GM10248 (cell line): ENCODE measurements around the gene LRP1.
A peak's percentile ranks its signal among the peaks of the same experiment; 100 is the strongest.

Experiments used
- CTCF ChIA-PET: fragments of 300-600 bp; sonication (Branson Sonifier 250); formaldehyde crosslinking; extraction: SDS; loops from one replicate; lab custom pipeline; 2021; ENCODE audit warnings: antibody characterized with exemption; lab: Yijun Ruan, JAX
- POLR2A ChIA-PET: fragments of 350-650 bp; sonication (Branson Sonifier 250); formaldehyde crosslinking; extraction: SDS; loops from one replicate; lab custom pipeline; 2020; ENCODE audit warnings: antibody characterized with exemption; lab: Yijun Ruan, JAX
- DNase-seq: peaks from one replicate; pipeline ENCODE4 v3.0.0; 2012; ENCODE audit errors: extremely low spot score
- TF ChIP-seq, protein P1 (sequence below): IDR thresholded peaks from 2 replicates; pipeline ENCODE4 v1.5.1; 2012; ENCODE audit warnings: mild to moderate bottlenecking, low read depth; ENCODE audit errors: extremely low read depth, missing control alignments, control extremely low read depth

The LRP1 gene

DNA sequence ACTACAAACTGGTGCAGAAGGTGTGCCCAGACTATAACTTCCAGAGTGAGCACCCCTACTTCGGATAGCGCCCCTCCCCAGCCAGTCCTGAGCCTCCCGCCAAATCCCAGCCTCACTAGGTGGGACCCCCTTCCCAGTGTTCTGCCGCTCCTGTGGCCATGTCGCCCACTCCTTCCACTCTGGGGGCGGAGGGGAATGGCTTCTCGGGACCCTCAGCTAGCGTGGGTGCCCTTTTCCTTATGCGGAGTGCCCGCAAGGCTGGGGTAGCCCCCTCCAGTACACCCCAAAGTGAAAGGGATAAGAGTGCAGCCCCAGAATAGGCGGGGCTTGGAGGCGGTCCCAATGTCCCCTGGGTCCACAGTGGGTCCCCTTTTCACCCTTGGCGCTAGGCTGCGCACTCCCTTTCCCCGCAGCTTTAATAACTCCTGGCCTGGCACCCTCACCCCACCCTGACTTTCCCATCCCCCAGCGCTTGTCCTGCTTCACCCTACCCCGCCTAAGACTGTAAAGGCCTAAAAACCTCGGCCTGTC is 97.5 kb downstream of the LRP1 start:
- ChIA-PET CTCF (interaction anchor here (1.2 to 22.8 kb wide), 8 partner anchors 9 to 227 kb away, joined by 4 to 403 read pairs (median 8); partner anchors contain the start of genes NXPH4 and STAC3), POLR2A (no interaction called here)

DNA sequence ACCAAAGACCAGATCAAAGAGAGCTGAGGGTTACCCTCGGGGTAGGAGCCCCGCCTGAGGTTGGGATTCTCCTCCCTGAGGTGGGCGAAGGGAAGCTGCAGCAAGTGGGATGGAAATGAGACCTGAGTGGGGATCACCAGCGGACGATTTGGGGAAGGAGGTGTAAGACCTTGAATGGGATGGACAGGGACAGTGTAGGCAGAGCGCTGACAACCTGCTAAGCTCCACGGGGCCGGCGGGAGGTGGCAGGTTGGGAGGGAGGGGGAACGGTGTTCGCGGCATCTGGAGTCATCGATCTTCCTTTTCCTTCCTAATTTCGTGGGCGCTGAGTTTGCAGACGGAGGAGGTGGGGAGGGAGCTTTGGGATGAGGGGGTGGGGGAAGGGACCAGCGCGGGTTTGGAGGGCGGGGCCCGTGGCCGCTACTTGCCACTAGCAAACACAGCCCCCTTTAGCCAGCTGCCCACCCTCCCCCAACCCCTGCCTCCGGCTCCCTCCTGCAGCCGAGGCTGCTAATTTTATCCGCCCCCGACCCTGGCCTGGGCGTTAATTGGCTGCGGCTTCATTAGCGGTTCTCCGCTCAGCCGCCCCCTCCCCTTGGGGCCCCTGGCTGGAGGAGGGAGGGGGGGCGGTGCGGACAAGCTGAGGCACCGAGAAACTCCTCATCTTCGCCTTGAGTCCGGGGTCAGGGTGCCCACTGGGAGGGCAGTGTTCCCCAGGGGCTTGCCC is 98.5 kb downstream of the LRP1 start:
- ChIA-PET CTCF (interaction anchor here (1.1 to 22.8 kb wide), 9 partner anchors 9 to 232 kb away, joined by 3 to 403 read pairs (median 5); partner anchors contain the start of genes GLI1, NXPH4 and STAC3), POLR2A (interaction anchor here (0.7 kb wide), 1 partner anchor 293 kb away, joined by 3 read pairs; no protein-coding TSS in a partner anchor)
- no peak for DNase-seq
- TF ChIP-seq, protein P1, sequence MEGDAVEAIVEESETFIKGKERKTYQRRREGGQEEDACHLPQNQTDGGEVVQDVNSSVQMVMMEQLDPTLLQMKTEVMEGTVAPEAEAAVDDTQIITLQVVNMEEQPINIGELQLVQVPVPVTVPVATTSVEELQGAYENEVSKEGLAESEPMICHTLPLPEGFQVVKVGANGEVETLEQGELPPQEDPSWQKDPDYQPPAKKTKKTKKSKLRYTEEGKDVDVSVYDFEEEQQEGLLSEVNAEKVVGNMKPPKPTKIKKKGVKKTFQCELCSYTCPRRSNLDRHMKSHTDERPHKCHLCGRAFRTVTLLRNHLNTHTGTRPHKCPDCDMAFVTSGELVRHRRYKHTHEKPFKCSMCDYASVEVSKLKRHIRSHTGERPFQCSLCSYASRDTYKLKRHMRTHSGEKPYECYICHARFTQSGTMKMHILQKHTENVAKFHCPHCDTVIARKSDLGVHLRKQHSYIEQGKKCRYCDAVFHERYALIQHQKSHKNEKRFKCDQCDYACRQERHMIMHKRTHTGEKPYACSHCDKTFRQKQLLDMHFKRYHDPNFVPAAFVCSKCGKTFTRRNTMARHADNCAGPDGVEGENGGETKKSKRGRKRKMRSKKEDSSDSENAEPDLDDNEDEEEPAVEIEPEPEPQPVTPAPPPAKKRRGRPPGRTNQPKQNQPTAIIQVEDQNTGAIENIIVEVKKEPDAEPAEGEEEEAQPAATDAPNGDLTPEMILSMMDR = no peak

More for the DNA sequence above, 97.5 kb downstream of the LRP1 start:
- no peak for DNase-seq
- TF ChIP-seq, protein P1 = no peak

DNA sequence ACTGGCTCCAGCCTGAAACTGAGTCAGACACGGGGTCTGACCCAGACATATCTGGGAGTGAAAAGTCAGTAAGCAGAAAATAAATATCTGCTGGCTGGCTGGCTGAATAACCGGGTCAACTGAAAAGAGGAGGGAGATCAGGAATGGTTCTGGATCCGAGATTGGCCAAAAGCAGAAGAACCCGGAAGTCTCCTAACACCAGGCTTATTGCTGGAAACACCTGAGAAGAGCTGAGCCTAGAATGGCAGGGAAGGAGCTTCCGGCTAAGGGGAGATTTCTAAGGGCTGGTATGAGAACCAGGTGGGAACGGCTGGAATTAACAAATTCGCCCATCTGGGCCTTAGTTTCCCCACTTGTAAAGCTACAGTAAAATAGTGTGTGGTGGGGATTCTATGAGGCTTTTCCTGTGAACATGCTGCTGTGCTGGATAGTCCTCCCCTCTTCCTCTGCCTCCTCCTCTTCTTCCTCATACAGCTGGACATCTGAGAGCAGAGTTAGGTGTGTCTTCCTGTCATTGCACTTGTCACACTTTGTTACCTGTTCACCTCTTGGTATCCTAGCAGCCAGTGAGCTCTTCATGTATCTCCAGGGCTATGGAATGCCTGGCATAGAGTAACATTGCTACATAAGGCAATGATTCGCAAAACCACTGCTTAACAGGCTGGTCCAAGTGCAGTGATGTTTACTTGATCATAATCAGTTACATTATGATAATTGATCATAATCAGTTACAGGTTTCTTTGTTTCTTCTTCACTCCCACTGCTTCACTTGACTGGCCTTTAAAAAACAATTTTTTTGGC is 99.2 kb downstream of the LRP1 start:
- CTCF ChIA-PET = interaction anchor here (1.1 to 22.8 kb wide), 7 partner anchors 9 to 231 kb away, joined by 3 to 403 read pairs (median 10); partner anchors contain the start of genes GLI1, NXPH4 and STAC3
- no peak for DNase-seq
- TF ChIP-seq, protein P1 = no peak
- POLR2A ChIA-PET = interaction anchor here (0.5 to 1.4 kb wide), 2 partner anchors 9 to 517 kb away, joined by 3 to 5 read pairs; partner anchors contain the start of gene TSPAN31

DNA sequence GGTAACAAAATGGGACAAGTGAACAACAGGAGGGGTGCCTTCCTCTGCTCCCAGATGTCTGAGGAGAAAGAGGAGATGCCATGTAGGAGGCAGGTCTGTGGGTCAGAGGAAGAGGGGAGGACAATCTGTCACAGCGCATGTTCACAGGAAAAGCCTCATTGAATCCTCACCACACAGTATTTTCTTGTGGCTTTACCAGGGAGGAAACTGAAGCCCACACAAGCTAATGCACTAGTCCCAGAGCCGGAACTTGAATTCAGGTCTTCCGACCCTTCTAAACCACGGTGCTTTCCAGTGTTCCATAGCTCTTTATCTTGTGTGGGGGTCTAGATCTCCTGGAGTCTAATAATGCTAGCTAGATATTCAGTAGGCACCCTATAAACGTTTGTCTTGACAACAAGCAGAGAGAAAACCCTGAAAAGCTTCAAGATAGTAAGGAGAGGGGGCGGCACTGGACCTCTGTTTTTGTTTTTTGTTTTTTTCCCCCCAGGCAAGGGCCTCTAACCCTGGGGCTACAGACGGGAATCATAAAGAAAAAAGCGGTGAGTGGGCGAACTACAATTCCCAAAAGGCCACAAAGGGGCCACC is 100.9 kb downstream of the LRP1 start:
- no peak for DNase-seq
- POLR2A ChIA-PET = interaction anchor here (0.6 to 2.3 kb wide), 8 partner anchors 11 to 304 kb away, joined by 3 to 32 read pairs (median 6); partner anchors contain the start of genes DDIT3 and LRP1
- TF ChIP-seq, protein P1 = no peak
- CTCF ChIA-PET = interaction anchor here (0.8 to 22.8 kb wide), 14 partner anchors 10 to 234 kb away, joined by 3 to 403 read pairs (median 4); partner anchors contain the start of genes NXPH4 and STAT6

DNA sequence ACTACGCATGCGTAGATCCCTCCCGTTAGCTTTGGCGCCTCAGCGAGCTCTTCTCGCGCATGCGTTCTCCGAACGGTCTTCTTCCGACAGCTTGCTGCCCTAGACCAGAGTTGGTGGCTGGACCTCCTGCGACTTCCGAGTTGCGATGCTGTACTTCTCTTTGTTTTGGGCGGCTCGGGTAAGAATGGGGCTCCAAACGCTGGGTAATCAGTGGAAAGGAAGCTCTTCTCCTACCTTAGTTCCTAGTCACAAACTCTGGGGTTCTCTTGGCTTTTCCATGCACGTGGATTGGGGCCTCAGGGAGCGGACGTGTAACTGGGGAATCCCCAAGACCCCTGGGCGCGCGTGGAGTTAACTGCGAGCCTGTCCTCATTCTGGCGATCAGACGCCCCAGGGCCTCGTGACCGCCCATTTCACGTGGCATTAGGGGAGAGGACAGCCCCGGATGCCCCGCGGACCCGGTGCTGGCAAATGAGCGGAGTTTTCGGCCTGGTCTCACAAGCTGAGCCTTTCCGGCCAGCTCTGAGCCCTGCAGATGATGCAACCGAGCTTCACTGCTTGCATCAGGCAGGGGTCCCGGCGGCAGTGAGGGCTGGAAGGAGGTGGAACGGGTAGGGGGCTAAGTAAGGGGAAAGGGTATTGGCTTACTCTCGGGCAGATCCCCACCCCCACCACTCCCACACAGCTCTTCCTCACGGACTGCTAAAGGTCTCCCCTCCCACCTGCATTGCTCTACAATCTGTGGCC is 101.5 kb downstream of the LRP1 start, which contains the start of gene SHMT2:
TSS of gene SHMT2 (plus strand) at position 78 of the 747 bp plus-strand sequence. CDS start at position 146, 68 bp downstream.
- POLR2A ChIA-PET = interaction anchor here (0.6 to 2.3 kb wide), 7 partner anchors 10 to 304 kb away, joined by 3 to 32 read pairs (median 5); partner anchors contain the start of gene DDIT3
- peak; percentile 98 for DNase-seq
- CTCF ChIA-PET = interaction anchor here (0.8 to 22.8 kb wide), 14 partner anchors 10 to 233 kb away, joined by 3 to 403 read pairs (median 4); partner anchors contain the start of genes NXPH4 and STAT6
- TF ChIP-seq, protein P1 = no peak
